ENCODE measurements around the gene AQP6.

- TF ChIP-seq CTCF (IDR thresholded peaks at IDR 0.05) (no peak), EP300 (IDR thresholded peaks at IDR 0.05) (no peak)
Observed at GRCh38 chr12:49952391-49953055, 20.2 kb upstream of the AQP6 start.
